Dermis blood vessel endothelial cell (primary cell): Measurements from ENCODE around the gene ZSWIM9. TPM values are rescaled to one million over a fixed set of nuclear protein-coding genes. Genes with fewer than 3 reads are reported as not detected.

Experiments used
- DNase-seq: peaks from one replicate; pipeline ENCODE4 v3.0.0; 2010
- total RNA-seq: library from RNA; depleted of rRNA; stranded (reverse); fragments of >200 nt; gene quantifications from 2 replicates; pipeline ENCODE4 v1.2.3, GENCODE V29; 2014

ZSWIM9 gene
- total RNA-seq, 1 donor from 2014 or later: 3.1 TPM

- DNase-seq: no peak
Observed at GRCh38 chr19:48175578-48175977, 5.1 kb downstream of the ZSWIM9 start.

- no peak for DNase-seq
Observed at GRCh38 chr19:48176226-48176625, 5.7 kb downstream of the ZSWIM9 start.

- no peak for DNase-seq
Observed at GRCh38 chr19:48181505-48181904, 11.0 kb downstream of the ZSWIM9 start.

GRCh38 chr19:48182434-48182833, 12.0 kb downstream of the ZSWIM9 start:
- no peak for DNase-seq

GRCh38 chr19:48183356-48183755, 12.9 kb downstream of the ZSWIM9 start:
- DNase-seq: no peak

- DNase-seq: no peak
Observed at GRCh38 chr19:48186015-48186414, 15.5 kb downstream of the ZSWIM9 start.

- no peak for DNase-seq
Observed at GRCh38 chr19:48186541-48186991, 16.1 kb downstream of the ZSWIM9 start.

GRCh38 chr19:48190288-48190884, 19.9 kb downstream of the ZSWIM9 start:
- peak; percentile 32 for DNase-seq

- no peak for DNase-seq
Observed at GRCh38 chr19:48190885-48191284, 20.4 kb downstream of the ZSWIM9 start.

- DNase-seq: no peak
Observed at GRCh38 chr19:48192750-48193149, 22.3 kb downstream of the ZSWIM9 start.

GRCh38 chr19:48194041-48194843, 23.8 kb downstream of the ZSWIM9 start:
- peak; percentile 58 for DNase-seq

GRCh38 chr19:48194844-48195830, 24.7 kb downstream of the ZSWIM9 start:
- DNase-seq: no peak

GRCh38 chr19:48196321-48196763, 25.9 kb downstream of the ZSWIM9 start:
- DNase-seq: no peak

GRCh38 chr19:48196933-48197665, 26.6 kb downstream of the ZSWIM9 start:
- peak; percentile 41 for DNase-seq

GRCh38 chr19:48203222-48203793, 32.8 kb downstream of the ZSWIM9 start:
- no peak for DNase-seq

GRCh38 chr19:48203794-48204628, 33.5 kb downstream of the ZSWIM9 start:
- DNase-seq: peak; percentile 97

- DNase-seq: no peak
Observed at GRCh38 chr19:48206397-48207093, 36.1 kb downstream of the ZSWIM9 start.

GRCh38 chr19:48210005-48210404, 39.5 kb downstream of the ZSWIM9 start:
- DNase-seq: peak; percentile 74

GRCh38 chr19:48213959-48214358, 43.5 kb downstream of the ZSWIM9 start:
- DNase-seq: no peak

- DNase-seq: no peak
Observed at GRCh38 chr19:48216933-48217332, 46.5 kb downstream of the ZSWIM9 start.
